GM23248 (cell line): ENCODE results near the gene SPAG4.

Source experiments
- EZH2 ChIP-seq: fragments of 200-600 bp; sonication (generic); IDR thresholded peaks from 2 replicates; pipeline ENCODE4 v1.6.1; 2018; ENCODE audit warnings: antibody characterized with exemption, mild to moderate bottlenecking; ENCODE audit not compliant: insufficient read depth, poor library complexity, severe bottlenecking
- EZH2phosphoT487 ChIP-seq: fragments of 200-600 bp; sonication (generic); IDR thresholded peaks from 2 replicates; pipeline ENCODE4 v1.6.1; 2018; ENCODE audit warnings: antibody characterized with exemption, moderate library complexity, mild to moderate bottlenecking, low read depth; ENCODE audit not compliant: insufficient read depth

GRCh38 chr20:35617397-35618262 lies 2.0 kb downstream of the SPAG4 start:
- TF ChIP-seq EZH2: no peak
- TF ChIP-seq EZH2phosphoT487: no peak
